Measurements from ENCODE around the gene FCHSD2.
"Not testable (repeated sequence)": the region's sequence is repeated elsewhere in the genome, so short reads cannot be mapped to it uniquely, and the experiment has no call there.

FCHSD2 gene

DNA sequence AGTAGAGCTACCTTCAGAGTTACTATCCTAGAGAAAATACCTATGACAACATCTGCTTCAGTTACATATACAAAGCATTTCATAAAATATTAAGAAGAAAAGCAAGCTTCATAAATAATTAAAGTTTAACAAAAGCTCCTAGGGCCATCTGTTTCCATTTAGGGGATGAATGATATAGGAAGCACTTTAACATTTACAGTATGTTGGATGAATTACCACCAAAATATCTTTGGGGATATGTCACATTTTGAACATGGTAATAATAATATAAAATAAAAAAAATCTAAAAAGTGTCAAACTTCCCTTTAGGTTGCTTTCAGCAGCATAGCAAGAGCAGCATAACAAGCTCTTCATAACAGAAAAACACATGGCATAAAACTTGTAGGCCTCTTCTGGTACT is 223.3 kb downstream of the FCHSD2 start:
- DNase-seq, result no peak

- DNase-seq, result no peak
Observed at GRCh38 chr11:72912253-72912652, 229.9 kb downstream of the FCHSD2 start.

DNA sequence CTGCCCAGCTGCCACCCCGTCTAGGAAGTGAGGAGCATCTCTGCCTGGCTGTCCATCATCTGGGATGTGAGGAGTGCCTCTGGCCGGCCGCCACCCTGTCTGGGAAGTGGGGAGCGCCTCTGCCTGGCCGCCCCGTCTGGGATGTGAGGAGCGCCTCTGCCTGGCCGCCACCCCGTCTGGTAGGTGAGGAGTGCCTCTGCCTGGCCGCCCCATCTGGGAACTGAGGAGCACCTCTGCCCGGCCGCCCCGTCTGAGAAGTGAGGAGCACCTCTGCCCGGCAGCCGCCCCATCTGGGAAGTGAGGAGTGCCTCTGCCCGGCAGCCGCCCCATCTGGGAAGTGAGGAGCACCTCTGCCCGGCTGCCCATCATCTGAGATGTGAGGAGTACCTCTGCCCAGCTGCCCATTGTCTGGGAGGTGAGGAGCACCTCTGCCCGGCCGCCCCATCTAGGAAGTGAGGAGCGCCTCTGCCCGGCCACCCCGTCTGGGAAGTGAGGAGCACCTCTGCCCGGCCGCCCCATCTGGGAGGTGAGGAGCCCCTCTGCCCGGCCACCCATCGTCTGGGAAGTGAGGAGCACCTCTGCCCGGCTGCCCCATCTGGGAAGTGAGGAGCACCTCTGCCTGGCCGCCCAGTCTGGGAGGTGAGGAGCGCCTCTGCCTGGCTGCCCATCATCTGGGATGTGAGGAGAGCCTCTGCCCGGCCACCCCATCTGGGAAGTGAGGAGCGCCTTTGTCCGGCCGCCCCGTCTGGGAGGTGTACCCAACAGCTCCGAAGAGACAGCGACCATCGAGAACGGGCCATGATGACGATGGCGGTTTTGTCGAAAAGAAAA is 232.3 kb downstream of the FCHSD2 start:
- not testable (repeated sequence) for DNase-seq

DNA sequence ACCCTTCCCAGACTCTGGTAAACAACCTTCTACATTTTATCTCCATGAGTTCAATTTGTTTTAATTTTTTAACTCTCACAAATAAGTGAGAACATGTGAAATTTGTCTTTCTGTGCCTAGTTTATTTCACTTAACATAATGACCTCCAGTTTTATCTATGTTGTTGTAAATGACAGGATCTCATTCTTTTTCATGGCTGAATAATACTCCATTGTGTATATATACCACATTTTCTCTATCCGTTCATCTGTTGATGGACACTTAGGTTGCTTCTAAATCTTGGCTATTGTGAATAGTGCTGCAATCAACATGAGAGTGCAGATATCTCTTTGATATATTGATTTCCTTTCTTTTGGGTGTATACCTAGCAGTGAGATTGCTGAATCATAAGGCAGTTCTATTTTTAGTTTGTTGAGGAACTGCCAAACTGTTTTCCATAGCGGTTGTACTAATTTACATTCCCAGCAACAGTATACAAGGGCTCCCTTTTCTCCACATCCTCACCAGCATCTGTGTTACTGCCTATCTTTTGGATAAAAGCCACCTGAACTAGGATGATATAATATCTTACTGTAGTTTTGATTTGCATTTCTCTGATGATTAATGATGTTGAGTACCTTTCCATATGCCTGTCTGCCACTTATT is 234.0 kb downstream of the FCHSD2 start:
- no peak for DNase-seq

GRCh38 chr11:72904016-72904415 is 238.1 kb downstream of the FCHSD2 start:
- DNase-seq, result no peak

- no peak for DNase-seq
Observed at GRCh38 chr11:72901374-72901773, 240.7 kb downstream of the FCHSD2 start.

DNA sequence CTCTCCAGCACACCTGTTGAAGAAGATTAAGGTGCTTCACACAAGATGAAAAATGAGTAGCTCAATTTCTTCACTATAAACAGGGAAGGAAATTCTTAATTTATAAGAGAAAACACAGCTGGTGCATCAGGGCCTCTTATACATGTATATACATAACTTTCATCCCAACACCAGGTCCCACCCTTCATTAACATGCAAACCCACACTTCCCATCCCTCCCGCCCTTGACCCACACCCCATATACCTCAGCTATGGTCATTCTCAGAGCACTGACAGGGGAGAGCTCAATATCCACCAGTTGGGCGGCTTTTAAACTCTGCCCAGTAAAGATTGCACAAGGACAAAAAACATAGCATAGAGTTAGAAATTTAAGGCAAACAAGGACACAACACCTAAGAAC is 242.1 kb downstream of the FCHSD2 start:
- DNase-seq, result no peak

DNA sequence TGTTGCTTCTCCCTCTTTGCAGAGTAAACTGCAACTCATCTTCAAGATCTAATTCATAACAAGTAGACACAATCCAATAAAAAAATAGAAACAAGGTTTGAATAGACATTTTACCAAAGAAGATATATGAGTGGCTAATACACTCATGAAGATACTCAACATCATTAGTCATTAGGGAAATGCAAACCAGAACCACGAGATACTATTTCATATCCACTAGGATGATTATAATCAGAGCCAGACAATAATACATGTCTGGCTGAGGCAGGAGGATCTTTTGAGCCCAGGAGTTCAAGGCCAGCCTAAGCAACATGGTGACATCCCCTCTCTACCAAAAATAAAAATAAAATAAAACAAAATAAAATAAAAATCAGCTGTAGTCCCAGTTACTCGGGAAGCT is 242.9 kb downstream of the FCHSD2 start:
- DNase-seq, result no peak

- no peak for DNase-seq
Observed at GRCh38 chr11:72897506-72897905, 244.6 kb downstream of the FCHSD2 start.

GRCh38 chr11:72896431-72896830 is 245.7 kb downstream of the FCHSD2 start:
- no peak for DNase-seq

GRCh38 chr11:72890881-72891280 is 251.2 kb downstream of the FCHSD2 start:
- DNase-seq, result no peak

DNA sequence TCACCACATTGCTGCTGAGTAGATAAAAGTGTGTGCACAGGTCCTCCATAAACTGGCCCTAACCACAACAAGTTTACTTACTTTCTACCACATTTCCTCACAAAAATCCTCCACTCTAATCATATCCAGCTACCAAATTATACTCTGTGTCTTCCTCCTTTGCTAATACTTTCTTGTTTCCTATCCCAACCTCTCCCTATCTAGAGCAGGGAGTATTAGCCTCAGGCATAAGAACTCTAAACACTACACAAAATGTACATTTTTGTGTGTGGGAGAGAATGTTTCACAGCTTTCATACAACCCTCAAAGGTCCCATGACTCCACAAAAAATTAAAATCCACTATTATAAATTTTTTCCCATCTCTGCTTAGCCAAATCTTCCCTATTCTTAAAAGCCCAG is 255.5 kb downstream of the FCHSD2 start:
- no peak for DNase-seq

DNA sequence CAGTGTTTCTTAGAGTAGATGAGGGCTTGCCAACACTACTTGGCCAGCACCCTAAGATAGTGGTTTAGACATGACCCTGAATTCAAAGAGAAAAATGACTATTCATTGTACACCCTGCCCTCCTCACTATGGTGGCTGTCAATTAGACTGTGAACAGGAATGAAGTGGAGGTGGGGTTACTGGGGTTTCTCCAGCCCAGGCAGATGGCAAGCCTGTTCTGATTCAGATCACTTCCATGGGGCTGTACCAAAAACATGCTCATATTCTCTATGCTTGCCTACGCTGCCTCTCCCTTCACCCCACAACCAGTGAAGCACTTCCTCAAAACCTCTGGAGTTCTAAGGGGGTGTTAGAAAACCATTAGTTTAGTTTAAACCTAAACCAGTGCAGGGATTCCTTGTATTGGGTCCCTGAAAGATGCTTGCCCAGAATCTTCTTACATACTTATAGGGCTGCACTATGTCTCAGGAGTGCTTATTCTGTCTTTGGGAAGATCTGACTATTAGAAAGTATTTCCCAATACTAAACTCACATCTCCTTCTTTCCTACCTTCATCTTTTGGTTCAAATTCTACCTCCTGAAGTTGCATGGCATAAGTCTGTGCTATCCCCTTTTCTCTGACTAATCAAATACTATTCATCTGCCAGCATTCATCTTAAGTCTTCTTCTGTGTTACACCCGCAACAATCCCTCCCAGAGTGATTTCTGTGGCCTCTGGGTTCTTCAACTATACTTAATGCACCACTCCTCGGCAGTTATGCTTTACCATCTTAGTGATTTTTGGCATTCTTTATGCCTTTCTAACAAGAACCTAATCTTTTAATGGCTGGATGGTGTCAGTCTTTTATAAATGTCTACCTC is 256.1 kb downstream of the FCHSD2 start:
- DNase-seq, result no peak

DNA sequence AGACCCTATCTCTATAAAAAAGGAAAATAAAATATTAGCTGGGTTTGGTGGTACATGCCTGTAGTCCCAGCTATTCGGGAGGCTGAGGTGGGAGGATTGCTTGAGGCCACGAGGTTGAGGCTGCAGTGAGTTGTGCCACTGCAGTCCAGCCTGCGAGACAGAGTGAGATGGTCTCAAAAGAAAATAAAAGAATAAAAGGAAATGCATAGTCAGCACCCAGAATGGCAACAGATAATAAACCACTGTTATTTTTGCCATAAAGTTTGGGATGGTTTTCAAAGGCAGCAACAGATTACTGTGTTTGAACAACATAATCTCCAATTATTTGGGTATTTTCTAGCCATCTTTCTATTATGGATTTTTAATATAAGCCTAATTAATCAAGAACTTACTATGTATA is 266.0 kb downstream of the FCHSD2 start:
- no peak for DNase-seq

GRCh38 chr11:72875736-72876135 is 266.4 kb downstream of the FCHSD2 start:
- DNase-seq, result no peak

DNA sequence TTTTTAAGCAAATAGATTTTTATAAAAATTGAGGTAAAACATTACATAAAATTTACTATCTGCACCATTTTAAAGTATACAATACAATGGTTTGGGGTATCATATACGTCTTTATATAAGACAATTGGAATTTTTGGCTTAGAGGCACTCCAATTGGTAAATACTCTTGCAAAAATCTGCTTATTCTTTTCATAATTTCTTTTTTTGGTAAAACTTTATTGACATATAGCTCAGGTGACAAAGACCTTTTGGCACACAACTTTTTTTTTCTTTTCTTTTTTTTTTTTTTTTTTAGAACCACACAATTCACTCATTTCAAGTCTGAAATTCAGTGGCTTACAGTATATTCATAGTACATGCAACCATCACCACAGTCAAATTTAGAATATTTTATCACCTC is 270.1 kb downstream of the FCHSD2 start:
- DNase-seq, result no peak

DNA sequence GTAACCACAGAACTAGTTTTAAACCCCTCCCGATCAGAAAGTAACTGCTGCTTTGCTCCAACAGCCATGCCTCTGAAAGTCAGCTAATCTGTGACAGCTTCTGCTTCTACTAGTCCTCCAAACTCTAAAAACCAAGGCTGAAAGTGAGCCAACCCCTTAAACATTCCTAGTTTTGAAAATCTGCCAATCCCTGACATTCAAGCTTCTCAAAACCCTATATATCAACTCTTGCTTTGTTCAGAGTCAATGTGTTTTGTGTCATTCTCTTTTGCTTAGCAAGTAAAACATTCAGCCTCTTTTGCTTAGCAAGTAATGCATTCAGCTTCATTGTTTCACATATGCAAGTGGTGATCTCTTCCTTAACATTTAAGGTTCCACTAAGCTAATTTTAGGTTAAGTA is 271.0 kb downstream of the FCHSD2 start:
- DNase-seq, result no peak

- no peak for DNase-seq
Observed at GRCh38 chr11:72869831-72870230, 272.3 kb downstream of the FCHSD2 start.

GRCh38 chr11:72867970-72868369 is 274.1 kb downstream of the FCHSD2 start:
- DNase-seq, result no peak

GRCh38 chr11:72864702-72865655 is 277.1 kb downstream of the FCHSD2 start:
- no peak for DNase-seq

DNA sequence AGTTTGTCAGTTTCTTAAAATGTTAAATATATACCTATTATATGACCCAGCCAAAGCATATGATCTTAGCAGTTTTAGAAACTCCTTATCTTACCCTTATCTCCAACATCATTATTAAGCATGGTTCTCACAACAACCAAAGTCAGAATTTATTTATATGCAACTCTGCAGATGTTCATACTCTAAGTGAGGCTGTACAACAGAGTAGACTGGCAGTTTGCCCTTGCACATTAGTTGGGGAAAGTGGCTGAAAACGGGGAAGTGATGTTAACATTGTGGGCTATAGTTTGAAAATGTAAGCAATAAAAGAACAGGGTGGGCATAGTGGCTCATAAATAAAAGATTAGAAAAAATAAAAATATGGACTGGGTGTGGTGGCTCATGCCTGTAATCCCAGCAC is 278.2 kb downstream of the FCHSD2 start:
- no peak for DNase-seq

DNA sequence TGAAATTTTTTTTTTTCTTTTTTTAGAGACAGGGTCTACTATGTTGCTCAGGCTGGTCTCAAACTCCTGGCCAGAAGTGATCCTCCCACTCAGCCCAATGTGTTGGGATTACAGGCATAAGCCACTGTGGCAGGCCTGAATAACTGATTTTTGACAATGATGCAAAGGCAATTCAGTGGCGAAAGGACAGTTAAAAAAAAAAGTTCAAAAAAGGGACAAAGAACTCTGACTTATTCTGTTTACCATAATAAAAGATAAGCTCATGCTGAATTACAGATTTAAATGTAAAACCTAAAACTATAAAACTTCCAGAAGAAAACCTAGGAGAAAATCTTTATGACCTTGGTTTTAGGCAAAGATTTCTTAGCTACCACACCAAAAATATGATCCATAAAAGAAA is 279.0 kb downstream of the FCHSD2 start:
- DNase-seq, result no peak

GRCh38 chr11:72860592-72860991 is 281.5 kb downstream of the FCHSD2 start:
- DNase-seq, result no peak
